Measurements from ENCODE around the gene SYNE1. TPM values are rescaled to one million over a fixed set of nuclear protein-coding genes. Genes with fewer than 3 reads are reported as not detected.
A peak's percentile ranks its signal among the peaks of the same experiment; 100 is the strongest.

The SYNE1 gene
- total RNA-seq, 6 experiments from 2014 or later, result 60.0 to 69.0 (median 66.9) TPM

GRCh38 chr6:152173321-152173720, 463.8 kb downstream of the SYNE1 start:
- H3K27me3 Mint-ChIP-seq (ENCODE audit: insufficient read depth), result peaks cover 2% of the 10 kb centered on the region; the same call in 1 of the 2 replicates
- H3K4me3 Mint-ChIP-seq, result no peak overlapping the region; the same call in 1 of the 2 replicates
- TF ChIP-seq, protein P1, sequence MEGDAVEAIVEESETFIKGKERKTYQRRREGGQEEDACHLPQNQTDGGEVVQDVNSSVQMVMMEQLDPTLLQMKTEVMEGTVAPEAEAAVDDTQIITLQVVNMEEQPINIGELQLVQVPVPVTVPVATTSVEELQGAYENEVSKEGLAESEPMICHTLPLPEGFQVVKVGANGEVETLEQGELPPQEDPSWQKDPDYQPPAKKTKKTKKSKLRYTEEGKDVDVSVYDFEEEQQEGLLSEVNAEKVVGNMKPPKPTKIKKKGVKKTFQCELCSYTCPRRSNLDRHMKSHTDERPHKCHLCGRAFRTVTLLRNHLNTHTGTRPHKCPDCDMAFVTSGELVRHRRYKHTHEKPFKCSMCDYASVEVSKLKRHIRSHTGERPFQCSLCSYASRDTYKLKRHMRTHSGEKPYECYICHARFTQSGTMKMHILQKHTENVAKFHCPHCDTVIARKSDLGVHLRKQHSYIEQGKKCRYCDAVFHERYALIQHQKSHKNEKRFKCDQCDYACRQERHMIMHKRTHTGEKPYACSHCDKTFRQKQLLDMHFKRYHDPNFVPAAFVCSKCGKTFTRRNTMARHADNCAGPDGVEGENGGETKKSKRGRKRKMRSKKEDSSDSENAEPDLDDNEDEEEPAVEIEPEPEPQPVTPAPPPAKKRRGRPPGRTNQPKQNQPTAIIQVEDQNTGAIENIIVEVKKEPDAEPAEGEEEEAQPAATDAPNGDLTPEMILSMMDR (IDR thresholded peaks at IDR 0.05), result no peak
- H3K4me1 Mint-ChIP-seq (ENCODE audit: low read depth), result peaks cover 17% of the 10 kb centered on the region
- peak overlapping the region; percentile 54 for H3K27ac Mint-ChIP-seq
- H3K36me3 Mint-ChIP-seq (ENCODE audit: low read depth), result peaks cover 16% of the 10 kb centered on the region
- no peaks in the 10 kb centered on the region for H3K9me3 Mint-ChIP-seq
- DNase-seq, result no peak

GRCh38 chr6:152170702-152171667, 466.2 kb downstream of the SYNE1 start:
- Mint-ChIP-seq H3K4me1 (ENCODE audit: low read depth) (peaks cover 21% of the 10 kb centered on the region), H3K9me3 (no peaks in the 10 kb centered on the region), H3K36me3 (ENCODE audit: low read depth) (peaks cover 22% of the 10 kb centered on the region), H3K4me3 (no peak overlapping the region), H3K27ac (peak overlapping the region; percentile 17; the same call in 1 of the 2 replicates), H3K27me3 (ENCODE audit: insufficient read depth) (peaks cover 2% of the 10 kb centered on the region; the same call in 1 of the 2 replicates)
- TF ChIP-seq, protein P1 (IDR thresholded peaks at IDR 0.05), result no peak
- DNase-seq, result no peak

- no peak overlapping the region for H3K4me3 Mint-ChIP-seq
- H3K36me3 Mint-ChIP-seq (ENCODE audit: low read depth), result peaks cover 15% of the 10 kb centered on the region
- H3K9me3 Mint-ChIP-seq, result no peaks in the 10 kb centered on the region
- no peak for DNase-seq
- H3K4me1 Mint-ChIP-seq (ENCODE audit: low read depth), result peaks cover 21% of the 10 kb centered on the region
- TF ChIP-seq, protein P1 (IDR thresholded peaks at IDR 0.05), result no peak
- peak overlapping the region; percentile 17; the same call in 1 of the 2 replicates for H3K27ac Mint-ChIP-seq
- peaks cover 2% of the 10 kb centered on the region; the same call in 1 of the 2 replicates for H3K27me3 Mint-ChIP-seq (ENCODE audit: insufficient read depth)
These were observed 466.9 kb downstream of the SYNE1 start for GRCh38 chr6:152170313-152170701.

DNA sequence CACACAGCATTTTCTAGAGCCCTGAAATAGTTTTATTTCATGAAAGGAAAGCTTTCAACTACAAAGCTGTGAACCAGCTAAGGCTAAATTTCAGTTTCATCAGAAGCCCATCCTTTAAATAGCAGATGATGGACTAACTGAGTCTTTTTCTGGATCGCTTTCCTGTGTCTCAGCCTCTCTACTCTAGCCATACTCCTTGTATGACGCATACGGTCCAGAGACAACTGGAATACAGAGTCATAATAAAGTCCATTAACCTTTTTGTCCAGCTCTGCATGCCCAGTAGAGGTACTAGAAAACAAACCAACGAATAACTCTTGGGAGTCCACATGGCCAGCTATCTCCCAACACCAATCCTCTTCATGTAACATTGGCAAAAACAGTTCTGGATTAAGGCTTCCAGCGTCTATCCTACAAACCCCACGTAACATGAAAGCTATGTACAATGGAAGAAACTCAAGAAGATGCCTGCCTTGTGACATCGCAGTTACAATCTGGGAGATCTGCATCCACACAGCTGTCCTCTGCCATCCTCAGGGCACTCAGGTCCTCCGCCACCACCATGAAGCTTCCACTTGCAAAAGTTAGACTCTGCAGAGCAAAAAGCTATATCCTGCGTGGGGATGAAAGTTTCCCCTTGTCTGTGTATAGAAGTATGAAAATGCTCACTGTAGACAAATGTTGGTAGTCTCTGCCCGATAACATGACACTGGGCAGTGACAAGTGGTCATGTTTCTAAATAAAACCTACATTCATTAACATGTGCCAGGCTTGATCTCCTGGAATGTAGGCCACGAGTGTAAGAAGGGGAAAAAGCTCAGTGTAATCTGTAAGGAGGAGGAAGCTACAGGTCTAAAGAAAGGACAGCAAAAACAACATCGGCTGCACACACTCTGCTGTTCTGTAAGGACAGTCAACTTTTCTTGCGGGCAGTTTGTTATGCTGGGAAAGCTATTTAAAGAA, 469.2 kb downstream of the SYNE1 start:
- TF ChIP-seq, protein P1 (IDR thresholded peaks at IDR 0.05), result no peak
- Mint-ChIP-seq H3K4me3 (no peak overlapping the region), H3K4me1 (ENCODE audit: low read depth) (peaks cover 6% of the 10 kb centered on the region; the same call in 1 of the 2 replicates), H3K36me3 (ENCODE audit: low read depth) (peaks cover 23% of the 10 kb centered on the region; the same call in 1 of the 2 replicates), H3K27me3 (ENCODE audit: insufficient read depth) (peaks cover 3% of the 10 kb centered on the region; the same call in 1 of the 2 replicates), H3K9me3 (no peaks in the 10 kb centered on the region), H3K27ac (no peak overlapping the region)
- no peak for DNase-seq

DNA sequence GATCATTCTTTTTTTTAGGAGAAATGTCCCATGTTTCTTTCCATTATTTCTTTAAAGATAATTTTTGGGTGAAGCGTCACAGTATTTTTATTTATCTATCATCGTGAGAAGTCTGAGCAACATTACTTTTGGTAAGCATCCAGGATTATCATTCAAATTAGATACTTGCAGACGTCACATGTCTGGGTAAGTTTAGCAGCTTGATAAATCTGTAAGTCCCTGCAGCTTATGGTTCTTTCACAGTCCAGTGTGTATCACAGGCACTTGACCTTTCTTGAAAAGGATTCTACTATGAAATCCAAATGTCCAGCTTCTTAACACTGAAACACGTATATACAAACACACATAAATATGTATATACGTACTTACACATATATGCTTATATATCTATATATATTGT, 470.3 kb downstream of the SYNE1 start:
- Mint-ChIP-seq H3K9me3 (no peaks in the 10 kb centered on the region), H3K27ac (no peak overlapping the region), H3K4me1 (ENCODE audit: low read depth) (peaks cover 12% of the 10 kb centered on the region), H3K4me3 (no peak overlapping the region), H3K27me3 (ENCODE audit: insufficient read depth) (peaks cover 3% of the 10 kb centered on the region; the same call in 1 of the 2 replicates), H3K36me3 (ENCODE audit: low read depth) (peaks cover 28% of the 10 kb centered on the region)
- TF ChIP-seq, protein P1 (IDR thresholded peaks at IDR 0.05), result no peak
- no peak for DNase-seq
